Astrocyte of the cerebellum (primary cell): Measurements from ENCODE around the gene DRP2.

Experiments used
- DNase-seq: peaks from one replicate; pipeline ENCODE4 v3.0.0-alpha.2; 2011; ENCODE audit warnings: low read depth
- H3K4me3 ChIP-seq: 2 replicates; pipeline ENCODE4 v1.5.1; 2011; ENCODE audit warnings: mild to moderate bottlenecking, low read depth, low read length, moderate library complexity
- in situ Hi-C: cut with HindIII; loops from 2 replicates; pipeline ENCODE4 v1.10.0; 2017; ENCODE audit warnings: low sequenced_read_pairs
- TF ChIP-seq, protein P1 (sequence below): IDR thresholded peaks from 2 replicates; pipeline ENCODE4 v1.5.1; 2012; ENCODE audit warnings: low read length, low read depth, moderate library complexity, mild to moderate bottlenecking; ENCODE audit errors: missing control alignments

DRP2 gene

DNA sequence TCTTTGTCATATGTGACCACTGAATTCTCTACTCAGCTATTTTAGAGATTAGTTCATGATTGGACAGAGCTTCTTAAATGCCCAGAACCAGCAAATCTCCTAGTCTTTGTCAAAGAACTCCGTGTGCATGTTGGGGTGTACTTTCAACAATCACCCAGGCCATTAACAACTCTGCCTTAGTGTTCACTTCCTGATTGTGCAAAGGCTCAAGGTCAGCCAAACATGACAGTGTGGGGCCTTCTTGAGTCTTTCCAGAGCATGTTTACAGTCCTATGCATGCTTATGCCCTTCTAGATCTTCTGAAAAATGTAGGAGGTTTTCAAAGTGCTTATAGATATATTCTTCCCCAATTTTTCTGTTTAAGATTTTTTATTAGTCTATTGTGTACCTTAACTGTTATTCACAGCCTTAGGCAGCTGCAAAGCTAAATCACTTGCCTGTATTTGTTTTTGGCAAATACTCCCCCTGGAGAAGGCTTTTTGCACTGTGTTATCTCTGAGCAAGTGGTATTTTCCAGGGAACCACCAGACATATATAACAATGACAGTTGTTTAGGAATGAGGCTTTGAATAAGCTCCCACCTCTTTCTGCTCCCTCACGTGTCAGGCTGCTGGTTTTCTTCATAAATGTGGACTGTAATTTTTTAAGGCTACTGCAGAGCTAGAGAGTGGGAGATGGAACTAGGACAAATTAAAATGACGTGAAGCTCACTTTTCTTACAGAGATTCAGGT lies 24.0 kb upstream of the DRP2 start:
- TF ChIP-seq, protein P1, sequence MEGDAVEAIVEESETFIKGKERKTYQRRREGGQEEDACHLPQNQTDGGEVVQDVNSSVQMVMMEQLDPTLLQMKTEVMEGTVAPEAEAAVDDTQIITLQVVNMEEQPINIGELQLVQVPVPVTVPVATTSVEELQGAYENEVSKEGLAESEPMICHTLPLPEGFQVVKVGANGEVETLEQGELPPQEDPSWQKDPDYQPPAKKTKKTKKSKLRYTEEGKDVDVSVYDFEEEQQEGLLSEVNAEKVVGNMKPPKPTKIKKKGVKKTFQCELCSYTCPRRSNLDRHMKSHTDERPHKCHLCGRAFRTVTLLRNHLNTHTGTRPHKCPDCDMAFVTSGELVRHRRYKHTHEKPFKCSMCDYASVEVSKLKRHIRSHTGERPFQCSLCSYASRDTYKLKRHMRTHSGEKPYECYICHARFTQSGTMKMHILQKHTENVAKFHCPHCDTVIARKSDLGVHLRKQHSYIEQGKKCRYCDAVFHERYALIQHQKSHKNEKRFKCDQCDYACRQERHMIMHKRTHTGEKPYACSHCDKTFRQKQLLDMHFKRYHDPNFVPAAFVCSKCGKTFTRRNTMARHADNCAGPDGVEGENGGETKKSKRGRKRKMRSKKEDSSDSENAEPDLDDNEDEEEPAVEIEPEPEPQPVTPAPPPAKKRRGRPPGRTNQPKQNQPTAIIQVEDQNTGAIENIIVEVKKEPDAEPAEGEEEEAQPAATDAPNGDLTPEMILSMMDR = no peak
- DNase-seq = no peak
- in situ Hi-C loops = no loop called here
- no peak overlapping the region for H3K4me3 ChIP-seq

DNA sequence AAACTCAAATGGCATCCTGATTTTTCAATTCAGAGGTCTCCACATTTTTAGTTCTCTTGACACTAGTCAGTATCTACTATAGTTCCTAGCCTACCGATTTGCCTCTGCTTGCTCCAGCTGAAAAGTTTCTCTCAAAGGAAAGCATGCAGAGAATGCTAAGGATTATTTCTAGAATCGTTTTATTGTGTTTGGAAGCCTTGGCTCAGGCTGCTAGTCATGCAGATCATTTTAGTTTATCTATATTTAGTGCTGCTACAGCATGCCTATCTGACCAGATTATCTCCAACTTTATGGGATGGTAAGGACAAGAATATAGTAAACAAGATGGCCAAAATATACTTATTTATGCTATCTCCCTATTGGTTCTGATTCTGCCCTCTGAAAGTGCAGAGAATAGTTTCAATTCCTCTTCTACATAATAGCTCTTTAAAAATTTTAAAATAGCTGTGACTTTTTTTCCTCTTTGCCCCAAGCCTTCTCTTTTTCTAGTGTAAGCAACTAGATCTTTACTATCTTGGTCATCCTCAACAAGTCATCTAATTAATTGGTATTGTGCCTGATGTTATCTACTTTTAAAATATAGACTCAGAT lies 15.7 kb upstream of the DRP2 start:
- DNase-seq = no peak

DNA sequence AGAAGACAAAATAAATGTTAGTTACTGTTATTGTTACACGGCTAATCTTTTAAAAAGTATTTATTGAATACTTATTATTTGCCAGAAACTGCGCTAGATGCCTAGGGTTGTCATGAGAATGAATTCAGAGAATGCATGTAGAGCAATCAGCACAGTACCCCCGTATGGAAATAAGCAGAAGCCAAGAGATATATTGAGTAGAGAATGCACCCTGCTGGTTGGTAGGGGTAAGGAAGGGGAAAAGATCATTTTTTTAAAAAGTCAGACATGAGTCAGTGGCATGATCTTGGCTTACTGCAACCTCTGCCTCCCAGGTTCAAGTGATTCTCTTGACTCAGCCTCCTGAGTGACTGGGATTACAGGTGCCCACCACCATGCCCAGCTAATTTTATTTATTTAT lies 13.1 kb upstream of the DRP2 start:
- in situ Hi-C loops = no loop called here
- TF ChIP-seq, protein P1 = peak; percentile 20
- no peak overlapping the region for H3K4me3 ChIP-seq
- no peak for DNase-seq

More for the DNA sequence above, 15.7 kb upstream of the DRP2 start:
- TF ChIP-seq, protein P1 = no peak
- in situ Hi-C loops = no loop called here
- H3K4me3 ChIP-seq = no peak overlapping the region

DNA sequence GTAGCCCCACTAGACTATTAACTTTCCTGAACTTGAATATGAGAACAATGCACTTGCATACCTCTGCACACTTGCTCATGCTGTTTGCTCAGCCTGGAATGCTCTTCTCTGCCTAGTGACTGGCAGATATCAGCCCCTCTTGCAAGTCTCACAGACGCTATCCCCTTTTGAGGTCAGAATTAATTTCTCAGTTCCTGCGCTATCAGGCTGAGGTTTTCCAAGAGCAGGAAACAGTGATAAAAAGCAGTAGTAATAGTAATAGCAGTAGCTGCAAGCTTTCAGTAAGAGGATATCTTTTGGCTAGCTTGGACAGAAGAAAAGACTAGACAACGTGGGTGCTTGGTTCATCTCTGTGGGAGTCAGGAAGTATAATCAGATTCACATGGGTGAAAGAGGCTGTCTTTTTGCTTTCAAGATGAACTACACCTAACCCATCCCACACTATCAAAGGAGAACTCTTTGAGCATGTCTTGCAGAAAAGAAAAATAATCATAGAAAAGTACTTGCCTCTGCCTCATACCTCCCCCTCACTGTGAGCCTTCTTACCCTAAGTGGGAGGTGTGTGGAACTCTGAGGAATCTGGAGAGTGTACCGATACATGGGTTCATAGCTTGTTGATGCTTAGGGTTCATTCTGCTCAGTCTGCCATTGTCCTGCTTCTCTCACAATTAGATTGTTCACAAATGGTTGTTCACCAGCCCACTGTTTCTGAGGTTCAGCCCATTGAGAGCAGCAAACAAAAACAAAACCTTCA lies 11.3 kb upstream of the DRP2 start:
- no peak for DNase-seq
- H3K4me3 ChIP-seq = no peak overlapping the region
- in situ Hi-C loops = no loop called here
- TF ChIP-seq, protein P1 = no peak

DNA sequence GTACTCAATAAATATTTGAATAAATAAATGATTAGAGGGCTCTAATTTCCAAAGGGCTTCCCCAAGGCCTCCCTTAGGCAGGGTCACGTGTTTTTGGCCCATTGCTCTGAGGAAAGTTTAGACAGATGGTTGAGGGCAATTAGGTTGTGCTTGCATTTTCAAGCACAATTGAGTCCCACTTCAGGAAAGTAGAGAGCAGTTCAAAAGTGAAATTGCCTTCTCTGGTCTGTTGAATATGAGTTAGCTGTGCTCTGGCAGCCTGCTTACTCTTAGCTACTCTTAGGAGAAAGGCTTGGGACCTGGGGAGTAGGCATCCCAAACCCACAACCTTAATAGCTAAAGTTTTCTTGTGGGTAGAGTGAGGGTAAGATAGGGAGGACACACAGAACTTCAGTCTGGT lies 9.0 kb upstream of the DRP2 start:
- in situ Hi-C loops = no loop called here
- no peak overlapping the region for H3K4me3 ChIP-seq
- TF ChIP-seq, protein P1 = no peak
- no peak for DNase-seq

DNA sequence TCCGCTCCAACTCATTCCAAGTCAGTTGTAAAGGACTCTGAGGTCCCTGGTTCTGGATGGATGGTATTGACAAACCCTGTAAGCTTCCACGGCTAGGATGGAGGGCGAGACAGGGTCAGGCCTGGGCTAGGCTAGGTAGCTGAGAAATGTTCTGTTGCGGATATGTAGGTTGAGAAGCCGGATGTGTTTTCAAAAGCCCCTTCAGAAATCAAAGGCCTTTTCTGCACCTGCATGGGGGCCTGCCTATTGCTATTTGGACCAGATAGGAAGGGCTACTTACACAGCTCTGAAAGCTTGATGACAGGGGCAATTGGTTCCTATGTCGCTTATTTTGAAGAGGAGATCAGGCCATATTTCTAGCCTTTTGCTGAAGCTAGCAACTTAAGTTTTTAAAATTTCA lies 1.9 kb upstream of the DRP2 start:
- in situ Hi-C loops = no loop called here
- TF ChIP-seq, protein P1 = no peak
- DNase-seq = no peak

More for the DNA sequence above, 1.9 kb upstream of the DRP2 start:
- H3K4me3 ChIP-seq = no peak overlapping the region
